Measurements from ENCODE around the gene TMEM221.

TMEM221 gene

GRCh38 chr19:17471410-17472125 is 23.1 kb upstream of the TMEM221 start:
- DNase-seq, result no peak

- peak; percentile 91 for DNase-seq
Measured at GRCh38 chr19:17470068-17470841, 21.8 kb upstream of the TMEM221 start, which contains the start of gene SLC27A1. SLC27A1 (plus strand) TSS chr19:17470524; CDS start chr19:17470541, 17 bp downstream.

- peak; percentile 91 for DNase-seq
Measured at GRCh38 chr19:17469481-17470067, 21.1 kb upstream of the TMEM221 start.

- DNase-seq, result no peak
Measured at GRCh38 chr19:17469092-17469480, 20.6 kb upstream of the TMEM221 start.

GRCh38 chr19:17468302-17469091 is 20.0 kb upstream of the TMEM221 start:
- no peak for DNase-seq

GRCh38 chr19:17467471-17468301 is 19.2 kb upstream of the TMEM221 start:
- DNase-seq, result no peak

DNA sequence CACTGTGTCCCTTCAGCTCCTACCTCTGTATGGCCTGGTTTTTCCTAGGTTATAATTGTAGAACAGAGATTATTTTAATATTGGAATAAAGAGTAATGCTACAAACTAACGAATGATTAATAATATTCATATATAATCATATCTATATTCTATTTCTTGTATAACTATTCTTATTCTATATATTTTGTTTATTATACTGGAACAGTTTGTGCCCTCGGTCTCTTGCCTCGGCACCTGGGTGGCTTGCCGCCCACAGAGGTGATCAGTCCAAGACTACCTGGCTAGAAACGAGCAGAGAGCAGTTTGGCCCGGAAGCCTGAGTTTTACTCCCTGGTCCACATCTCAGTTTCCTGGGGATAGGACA is 18.0 kb upstream of the TMEM221 start:
- no peak for DNase-seq

GRCh38 chr19:17460372-17461230 is 12.1 kb upstream of the TMEM221 start, which contains the start of gene NXNL1:
NXNL1 (minus strand) TSS chr19:17460926; CDS start chr19:17460869, 57 bp downstream.
- no peak for DNase-seq

GRCh38 chr19:17458970-17459369 is 10.5 kb upstream of the TMEM221 start:
- DNase-seq, result no peak

GRCh38 chr19:17457616-17458015 is 9.1 kb upstream of the TMEM221 start:
- no peak for DNase-seq

- no peak for DNase-seq
Measured at GRCh38 chr19:17456127-17456526, 7.7 kb upstream of the TMEM221 start.

GRCh38 chr19:17455308-17456123 is 7.0 kb upstream of the TMEM221 start:
- DNase-seq, result no peak

DNA sequence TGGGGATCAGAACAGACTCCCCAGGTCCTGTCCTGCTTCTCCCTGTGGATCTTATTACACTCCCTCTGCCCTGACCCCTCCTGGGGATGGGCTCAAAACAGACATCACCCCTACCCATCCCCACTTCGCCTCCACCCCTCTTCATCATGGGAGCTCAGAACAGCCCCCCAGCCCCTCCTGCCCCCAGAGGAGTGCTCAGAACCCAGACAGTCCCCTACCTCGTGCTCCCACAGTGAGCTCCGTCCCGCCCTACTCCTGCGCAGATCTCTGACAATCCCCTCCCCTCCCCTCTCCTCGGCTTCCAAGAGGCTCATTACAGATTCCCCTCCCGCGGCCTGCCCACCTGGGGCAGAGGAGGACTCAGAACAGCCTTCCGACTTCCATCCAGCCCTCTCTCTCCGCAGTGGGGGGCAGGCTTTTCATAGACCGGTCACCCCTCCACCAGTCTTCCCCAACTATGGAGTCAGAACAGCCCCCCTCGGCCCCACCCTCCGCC is 6.2 kb upstream of the TMEM221 start:
- no peak for DNase-seq

DNA sequence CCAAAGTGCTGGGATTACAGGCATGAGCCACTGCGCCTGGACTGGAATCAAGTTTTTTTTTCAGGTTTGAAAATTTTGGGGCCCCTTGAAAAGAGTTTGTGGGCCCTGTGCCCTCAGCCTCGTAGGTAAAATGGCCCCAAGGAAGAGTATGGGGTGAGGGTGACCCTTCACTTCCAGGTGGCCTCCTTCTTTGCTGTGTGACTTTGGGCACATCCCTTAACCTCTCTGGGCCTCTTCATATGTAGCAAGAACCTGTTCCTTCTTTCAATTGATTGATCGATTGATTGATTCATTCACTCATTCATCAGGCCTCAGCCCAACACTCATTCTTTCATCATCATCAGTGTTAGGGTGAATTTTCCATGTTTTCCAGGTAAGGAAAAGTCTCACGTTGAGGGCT is 3.4 kb upstream of the TMEM221 start:
- no peak for DNase-seq

DNA sequence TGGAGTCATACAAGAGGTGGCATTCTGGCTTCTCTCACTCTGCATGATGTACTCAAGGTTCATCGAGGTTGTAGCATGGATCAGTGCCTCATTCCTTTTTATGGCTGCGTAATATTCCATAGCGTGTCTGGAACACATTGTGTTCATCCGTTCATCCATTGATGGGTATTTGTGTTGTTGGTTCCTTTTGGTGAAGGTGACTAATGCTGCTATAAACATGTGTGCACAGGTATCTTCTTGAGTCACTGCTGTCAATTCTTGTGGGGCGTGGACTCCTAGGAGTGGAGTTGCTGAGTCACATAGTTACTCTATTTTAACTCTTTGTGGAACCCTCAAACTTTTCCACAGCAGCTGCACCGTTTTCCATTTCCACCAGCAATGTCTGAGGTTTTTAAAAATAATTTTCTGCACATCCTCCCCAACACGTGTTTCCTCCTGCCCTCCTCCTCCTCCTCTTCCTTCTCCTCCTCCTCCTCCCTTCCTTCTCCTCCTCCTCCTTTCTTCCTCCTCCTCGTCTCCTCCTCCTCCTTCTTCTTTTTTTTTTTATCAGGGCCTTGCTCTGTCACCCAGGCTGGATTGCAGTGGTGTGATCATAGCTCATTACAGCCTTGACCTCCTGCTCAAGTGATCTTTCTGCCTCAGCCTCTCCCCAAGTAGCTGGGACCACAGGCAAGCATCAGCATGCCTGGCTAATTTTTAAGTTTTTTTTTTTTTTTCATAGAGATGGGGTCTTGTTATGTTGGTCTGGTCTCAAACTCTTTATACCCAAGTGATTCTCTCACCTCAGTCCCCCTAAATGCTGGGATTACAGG is 2.0 kb upstream of the TMEM221 start:
- DNase-seq, result no peak

DNA sequence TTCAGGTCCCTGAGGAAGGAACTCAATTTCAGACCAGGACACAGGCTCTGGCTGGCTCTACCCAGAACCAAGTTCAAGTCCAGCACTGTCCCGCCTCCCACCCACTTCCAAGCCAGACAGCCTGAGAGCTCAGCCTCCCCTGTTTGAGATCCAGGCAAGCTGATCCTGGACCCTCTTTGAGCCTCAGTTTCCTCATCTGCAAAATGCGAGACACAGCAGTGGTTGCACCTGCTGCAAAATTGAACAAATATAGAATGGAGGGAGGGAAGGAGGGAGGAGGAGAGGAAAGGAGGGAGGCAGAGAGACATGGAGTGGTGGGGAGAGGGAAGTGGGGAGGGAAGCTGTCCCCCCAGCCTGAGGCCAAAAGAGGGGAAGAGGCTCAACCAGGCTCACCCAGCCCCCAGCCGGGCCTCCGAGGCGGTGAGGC is 751 bp downstream of the TMEM221 start:
- DNase-seq, result no peak

DNA sequence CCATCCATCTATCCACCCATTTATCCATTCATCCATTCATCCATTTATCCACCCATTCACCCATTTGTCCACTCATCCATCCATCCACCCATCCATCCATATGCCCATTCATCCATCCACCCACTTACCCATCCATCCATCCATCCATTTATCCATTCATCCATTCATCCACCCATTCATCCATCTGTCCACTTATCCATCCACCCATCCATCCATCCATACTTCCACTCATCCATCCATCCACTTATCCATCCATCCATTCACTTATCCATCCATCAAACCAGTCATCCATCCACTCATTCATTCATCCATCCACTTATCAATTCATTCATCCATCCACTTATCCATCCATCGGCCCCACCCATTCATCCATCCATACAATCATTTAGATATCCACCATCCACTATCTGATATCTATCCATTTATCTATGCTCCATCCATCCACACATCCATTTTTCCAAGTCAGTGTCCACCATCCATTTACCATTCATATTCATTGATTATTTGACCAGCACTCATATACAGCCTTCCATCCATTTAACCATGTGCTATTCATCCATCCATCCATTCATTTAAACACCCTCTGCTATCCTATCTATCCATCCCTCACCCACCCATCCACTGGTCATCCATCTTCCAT is 2.8 kb downstream of the TMEM221 start:
- no peak for DNase-seq

DNA sequence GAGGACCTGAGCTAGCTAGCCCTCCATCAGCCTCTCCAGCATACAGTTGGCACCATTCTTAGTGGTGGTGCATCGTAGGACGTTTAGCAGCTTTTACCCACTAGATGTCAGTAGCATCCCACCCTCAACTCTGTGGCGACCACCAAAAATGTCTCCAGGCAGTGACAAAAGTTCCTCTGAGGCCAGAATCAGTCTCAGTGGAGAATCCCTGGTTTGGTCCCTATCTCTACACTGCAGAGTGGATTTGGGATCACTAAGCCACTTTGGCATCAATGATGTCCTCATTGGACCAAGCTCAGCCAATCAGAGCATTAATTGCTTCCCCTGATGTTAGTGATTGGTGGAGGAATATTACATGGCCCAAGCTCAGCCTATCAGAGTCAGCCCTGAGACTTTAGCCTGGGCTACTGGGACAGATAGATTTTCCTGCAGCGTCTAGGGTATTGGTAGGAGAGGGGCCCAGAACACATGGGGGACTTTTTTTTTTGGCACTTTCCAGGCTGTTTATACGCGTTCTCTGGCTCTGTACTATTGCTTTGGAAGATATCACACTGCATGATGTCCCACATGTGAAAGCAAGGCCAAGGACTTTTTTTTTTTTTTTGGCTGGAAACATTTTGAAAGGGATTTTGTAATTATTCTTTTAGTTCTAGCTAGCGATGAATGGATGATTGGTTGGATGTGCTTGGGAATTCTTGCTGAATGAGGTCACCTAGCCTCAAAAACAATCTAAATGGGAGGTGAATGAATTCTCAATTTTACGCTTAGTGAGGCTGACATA is 7.0 kb downstream of the TMEM221 start:
- no peak for DNase-seq
